Panc1 (cell line): Measurements from ENCODE around the gene ANK3.

ENCODE experiments used
- CTCF ChIP-seq: fragments of 450-650 bp; IDR thresholded peaks from 2 replicates; pipeline ENCODE4 v1.5.1; 2017; ENCODE audit warnings: mild to moderate bottlenecking
- POLR2AphosphoS5 ChIP-seq: IDR thresholded peaks from 2 replicates; pipeline ENCODE4 v1.6.1; 2012; ENCODE audit warnings: mild to moderate bottlenecking, low read depth, low read length, moderate library complexity
- REST ChIP-seq, 2 experiments: IDR thresholded peaks; 2 replicates each; pipeline ENCODE4 v1.6.1; 2011 to 2012; ENCODE audit warnings: low read depth in 2 of 2, control low read depth in 1 of 2, low read length in 1 of 2, mild to moderate bottlenecking in 1 of 2, moderate library complexity in 1 of 2; ENCODE audit not compliant: insufficient read depth in 1 of 2
- SIN3A ChIP-seq: IDR thresholded peaks from 2 replicates; pipeline ENCODE4 v1.6.1; 2012; ENCODE audit warnings: low read depth, mild to moderate bottlenecking, low read length, moderate library complexity, borderline replicate concordance; ENCODE audit not compliant: insufficient read depth
- TCF7L2 ChIP-seq: IDR thresholded peaks from 2 replicates; pipeline ENCODE4 v1.6.1; 2011; ENCODE audit warnings: mild to moderate bottlenecking, low read depth, low read length, inconsistent platforms

- no peak for TF ChIP-seq CTCF
- TF ChIP-seq REST (IDR thresholded peaks at IDR 0.05; ENCODE audit: insufficient read depth in 1 of 2, low read depth in 2 of 2, low read length in 1 of 2) = no peak
- TF ChIP-seq POLR2AphosphoS5 = no peak
- TF ChIP-seq TCF7L2 = no peak
- TF ChIP-seq SIN3A = no peak
These were observed 19.5 kb upstream of the ANK3 start for GRCh38 chr10:60409202-60409601.
